Uterus (tissue), 4 donors: ENCODE results near the gene ARHGAP4. TPM values are rescaled to one million over a fixed set of nuclear protein-coding genes. Genes with fewer than 3 reads are reported as not detected.

Experiments used
- DNase-seq, 2 donors: peaks; one replicate each; pipeline ENCODE4 v3.0.0-alpha.2; 2019 to 2020
- H3K27ac ChIP-seq, 2 donors: fragments of 200-600 bp; sonication (generic); 1 replicate in 1 of 2; 2 replicates in 1 of 2; pipeline ENCODE4 v1.5.1; 2016 to 2018
- H3K27me3 ChIP-seq, 2 donors: fragments of 200-600 bp; sonication (generic); one replicate each; pipeline ENCODE4 v1.5.1; 2018 to 2019; ENCODE audit warnings: control low read depth in 1 of 2
- H3K36me3 ChIP-seq, 2 donors: fragments of 200-600 bp; sonication (generic); one replicate each; pipeline ENCODE4 v1.5.1; 2019; ENCODE audit warnings: control low read depth in 1 of 2
- H3K4me1 ChIP-seq, 2 donors: fragments of 200-600 bp; sonication (generic); one replicate each; pipeline ENCODE4 v1.5.1; 2018 to 2019; ENCODE audit warnings: control low read depth in 1 of 2
- H3K4me3 ChIP-seq, 2 donors: fragments of 200-600 bp; sonication (generic); 1 replicate in 1 of 2; 2 replicates in 1 of 2; pipeline ENCODE4 v1.5.1; 2018 to 2019; ENCODE audit warnings: mild to moderate bottlenecking in 1 of 2
- H3K9me3 ChIP-seq, 2 donors: fragments of 200-600 bp; sonication (generic); one replicate each; pipeline ENCODE4 v1.5.1; 2019; ENCODE audit warnings: control low read depth in 1 of 2
- POLR2A ChIP-seq, 2 donors: fragments of 450-650 bp; IDR thresholded peaks; one replicate each; pipeline ENCODE4 v1.6.1; 2016; ENCODE audit warnings: antibody characterized with exemption in 2 of 2, mild to moderate bottlenecking in 1 of 2, moderate library complexity in 1 of 2
- intact Hi-C: fragments of 100-400 bp; cut with DNase I; formaldehyde crosslinking; loops from one replicate; pipeline ENCODE4 v1.15.1; 2023; ENCODE audit warnings: low total_unique reads
- total RNA-seq, 4 donors: library from RNA; depleted of rRNA in 3 of 4; stranded (reverse); fragments of >200 nt in 3 of 4; gene quantifications; one replicate each; pipeline versions ENCODE4 v1.1.0 to v1.2.4, GENCODE V29; 2014 to 2023
- TF ChIP-seq, protein P1 (sequence below), 4 experiments: fragments of 200-600 bp in 2 of 4; fragments of 450-650 bp in 2 of 4; sonication (generic) in 2 of 4; IDR thresholded peaks; one replicate each; pipeline ENCODE4 v1.5.1; 2016 to 2019; ENCODE audit warnings: antibody characterized with exemption in 4 of 4, mild to moderate bottlenecking in 2 of 4, moderate library complexity in 1 of 4
- donor health status: DM: yes; HTN: yes; CAD: no.

The ARHGAP4 gene
- total RNA-seq, 4 donors from 2014 or later, result 5.1 to 28.3 (median 15.8) TPM

DNA sequence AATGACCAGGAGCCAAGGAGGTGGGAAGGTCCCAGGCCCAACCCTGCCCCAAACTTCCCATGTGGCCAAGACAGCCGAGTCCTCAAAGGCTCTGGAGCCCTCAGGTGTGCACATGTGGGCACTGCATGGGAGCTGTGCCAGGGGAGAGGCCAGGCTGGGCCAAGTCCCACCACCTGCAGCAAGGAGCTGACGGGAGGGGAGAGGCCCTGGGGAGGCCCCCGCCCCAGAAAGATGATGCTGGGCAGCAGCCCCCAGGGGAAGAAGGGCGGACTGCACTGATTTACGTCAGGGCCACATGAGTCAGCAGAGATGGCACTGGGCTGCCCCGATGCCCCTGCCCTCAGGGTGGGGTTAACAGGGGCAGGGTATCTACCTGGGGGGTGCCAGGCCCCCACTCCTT, 41.5 kb downstream of the ARHGAP4 start:
- H3K27me3 ChIP-seq, result peaks cover 0 to 35% of the 10 kb centered on the region in 2 donors
- no peak for DNase-seq
- H3K4me1 ChIP-seq, result peaks cover 0 to 4% of the 10 kb centered on the region in 2 donors
- intact Hi-C loops, result no loop called here
- TF ChIP-seq POLR2A (IDR thresholded peaks at IDR 0.05), result no peak
- TF ChIP-seq, protein P1, sequence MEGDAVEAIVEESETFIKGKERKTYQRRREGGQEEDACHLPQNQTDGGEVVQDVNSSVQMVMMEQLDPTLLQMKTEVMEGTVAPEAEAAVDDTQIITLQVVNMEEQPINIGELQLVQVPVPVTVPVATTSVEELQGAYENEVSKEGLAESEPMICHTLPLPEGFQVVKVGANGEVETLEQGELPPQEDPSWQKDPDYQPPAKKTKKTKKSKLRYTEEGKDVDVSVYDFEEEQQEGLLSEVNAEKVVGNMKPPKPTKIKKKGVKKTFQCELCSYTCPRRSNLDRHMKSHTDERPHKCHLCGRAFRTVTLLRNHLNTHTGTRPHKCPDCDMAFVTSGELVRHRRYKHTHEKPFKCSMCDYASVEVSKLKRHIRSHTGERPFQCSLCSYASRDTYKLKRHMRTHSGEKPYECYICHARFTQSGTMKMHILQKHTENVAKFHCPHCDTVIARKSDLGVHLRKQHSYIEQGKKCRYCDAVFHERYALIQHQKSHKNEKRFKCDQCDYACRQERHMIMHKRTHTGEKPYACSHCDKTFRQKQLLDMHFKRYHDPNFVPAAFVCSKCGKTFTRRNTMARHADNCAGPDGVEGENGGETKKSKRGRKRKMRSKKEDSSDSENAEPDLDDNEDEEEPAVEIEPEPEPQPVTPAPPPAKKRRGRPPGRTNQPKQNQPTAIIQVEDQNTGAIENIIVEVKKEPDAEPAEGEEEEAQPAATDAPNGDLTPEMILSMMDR (IDR thresholded peaks at IDR 0.05), result no peak
- H3K9me3 ChIP-seq, result no peaks in the 10 kb centered on the region
- H3K27ac ChIP-seq, result no peak overlapping the region
- no peak overlapping the region for H3K4me3 ChIP-seq
- H3K36me3 ChIP-seq, result no peaks in the 10 kb centered on the region

- Histone ChIP-seq H3K36me3 (no peaks in the 10 kb centered on the region), H3K27me3 (peaks cover 0 to 35% of the 10 kb centered on the region in 2 donors), H3K27ac (no peak overlapping the region), H3K4me1 (peaks cover 0 to 4% of the 10 kb centered on the region in 2 donors), H3K4me3 (no peak overlapping the region), H3K9me3 (no peaks in the 10 kb centered on the region)
- intact Hi-C loops, result no loop called here
- TF ChIP-seq, protein P1 (IDR thresholded peaks at IDR 0.05), result no peak
- no peak for TF ChIP-seq POLR2A (IDR thresholded peaks at IDR 0.05)
- no peak for DNase-seq
These were observed 41.9 kb downstream of the ARHGAP4 start for GRCh38 chrX:153884136-153884535.

DNA sequence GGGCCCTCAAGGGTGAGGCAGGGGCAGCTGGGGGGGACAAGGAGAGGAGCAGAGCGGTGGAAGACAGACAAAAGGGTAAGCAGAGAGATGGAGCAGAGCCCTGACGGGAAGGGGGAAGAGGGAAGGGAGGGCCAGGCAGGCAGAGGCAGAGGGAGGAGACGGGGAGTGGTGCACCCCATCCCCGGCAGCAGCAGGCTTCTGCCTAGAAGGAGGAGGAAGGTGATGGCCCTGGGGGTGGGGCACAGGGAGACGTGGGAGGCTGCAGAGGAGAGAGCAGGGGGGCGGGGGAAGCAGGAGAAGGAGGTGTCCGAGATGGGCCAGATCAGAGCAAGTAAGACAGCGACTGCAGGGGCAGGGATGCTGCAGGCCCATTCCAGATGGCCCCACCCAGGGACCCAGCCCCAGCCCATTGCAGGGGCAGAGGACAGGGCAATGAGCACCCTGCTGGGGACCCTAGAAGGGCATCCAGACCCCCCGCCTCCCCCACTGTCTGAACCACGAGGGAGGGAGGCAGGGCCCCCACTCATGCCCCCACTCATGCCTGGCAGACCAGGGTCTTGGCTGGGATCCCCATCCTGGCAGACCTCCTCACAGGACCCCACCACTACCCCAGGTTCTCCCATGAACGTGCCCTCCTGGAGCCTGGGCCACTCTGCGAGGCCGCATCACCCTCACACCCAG, 42.8 kb downstream of the ARHGAP4 start:
- peaks cover 0 to 35% of the 10 kb centered on the region in 2 donors for H3K27me3 ChIP-seq
- intact Hi-C loops, result no loop called here
- no peak overlapping the region for H3K4me3 ChIP-seq
- no peaks in the 10 kb centered on the region for H3K9me3 ChIP-seq
- DNase-seq, result no peak
- no peaks in the 10 kb centered on the region for H3K36me3 ChIP-seq
- TF ChIP-seq POLR2A (IDR thresholded peaks at IDR 0.05), result no peak
- TF ChIP-seq, protein P1 (IDR thresholded peaks at IDR 0.05), result no peak
- peaks cover 0 to 4% of the 10 kb centered on the region in 2 donors for H3K4me1 ChIP-seq
- no peak overlapping the region for H3K27ac ChIP-seq

GRCh38 chrX:153882557-153882956, 43.5 kb downstream of the ARHGAP4 start:
- Histone ChIP-seq H3K27ac (no peak overlapping the region), H3K27me3 (peaks cover 0 to 35% of the 10 kb centered on the region in 2 donors)

DNA sequence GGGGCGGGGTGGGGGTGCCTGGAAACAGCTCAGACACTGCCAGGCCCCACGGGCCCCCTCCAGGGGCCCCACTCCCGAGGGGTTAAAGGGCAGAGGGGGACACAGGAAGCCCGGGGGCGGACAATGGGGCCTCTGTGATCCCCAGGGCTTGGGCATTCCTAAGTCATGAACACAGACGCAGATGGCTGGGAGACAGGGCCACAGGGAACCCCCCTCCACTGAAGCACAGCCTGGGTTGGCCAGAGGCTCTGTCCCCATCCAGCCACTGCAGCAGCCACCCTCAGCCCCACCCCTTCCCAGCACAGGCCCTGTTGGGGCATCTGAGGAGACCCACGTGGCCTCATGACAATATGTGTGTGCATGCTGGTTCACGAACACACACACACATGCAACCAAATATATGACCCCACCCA, 44.0 kb downstream of the ARHGAP4 start:
- Histone ChIP-seq H3K4me3 (no peak overlapping the region), H3K27ac (no peak overlapping the region), H3K36me3 (no peaks in the 10 kb centered on the region), H3K4me1 (peaks cover 0 to 4% of the 10 kb centered on the region in 2 donors), H3K9me3 (no peaks in the 10 kb centered on the region), H3K27me3 (peaks cover 0 to 35% of the 10 kb centered on the region in 2 donors)
- intact Hi-C loops, result no loop called here
- TF ChIP-seq, protein P1 (IDR thresholded peaks at IDR 0.05), result no peak
- no peak for TF ChIP-seq POLR2A (IDR thresholded peaks at IDR 0.05)
- DNase-seq, result no peak

More at GRCh38 chrX:153882557-153882956, 43.5 kb downstream of the ARHGAP4 start:
- Histone ChIP-seq H3K9me3 (no peaks in the 10 kb centered on the region), H3K36me3 (no peaks in the 10 kb centered on the region), H3K4me3 (no peak overlapping the region), H3K4me1 (peaks cover 0 to 4% of the 10 kb centered on the region in 2 donors)
- intact Hi-C loops, result no loop called here
- no peak for TF ChIP-seq POLR2A (IDR thresholded peaks at IDR 0.05)
- TF ChIP-seq, protein P1 (IDR thresholded peaks at IDR 0.05), result no peak
- no peak for DNase-seq
